T-helper 2 cell treated with Interferon-gamma antibody and Interleukin-4, amounts not matched to agents 100 ng/mL and 5 ng/mL, for 36 hours (primary cell): ENCODE results near the gene ZBTB20. TPM values are rescaled to one million over a fixed set of nuclear protein-coding genes. Genes with fewer than 3 reads are reported as not detected.

Experiments
- intact Hi-C: fragments of 100-400 bp; cut with micrococcal nuclease; formaldehyde crosslinking; loops from one replicate; pipeline ENCODE4 v1.15.1; 2023
- total RNA-seq: library from RNA; stranded (reverse); gene quantifications from 2 replicates; pipeline ENCODE4 v1.2.3, GENCODE V29; 2022

The ZBTB20 gene
- total RNA-seq, 1 donor from 2014 or later: 8.0 TPM

DNA sequence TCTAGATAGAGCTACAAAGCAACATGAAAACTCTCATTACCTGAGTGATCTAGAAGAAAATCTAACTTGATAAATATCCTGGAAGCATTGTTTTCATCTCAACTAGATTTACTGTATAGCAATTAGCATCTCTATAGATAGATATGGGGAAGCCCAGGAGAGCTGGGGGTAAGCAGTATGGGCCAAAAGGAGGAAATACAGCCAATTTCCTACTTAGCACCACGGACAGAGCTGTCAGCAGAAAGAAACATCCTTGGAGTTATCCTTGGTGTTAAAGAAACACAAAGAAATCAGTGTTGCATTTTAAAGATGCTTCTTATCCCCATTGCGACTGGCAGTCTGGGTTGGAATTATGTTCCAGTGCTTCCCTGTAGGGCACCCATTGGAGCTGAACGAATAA, 727.0 kb downstream of the ZBTB20 start:
- intact Hi-C loops: no loop called here

- intact Hi-C loops: loop anchor here (1.0 to 2.0 kb wide), 4 partner anchors 35 to 267 kb away; no protein-coding TSS in a partner anchor
These were observed 728.2 kb downstream of the ZBTB20 start for GRCh38 chr3:114418724-114419543.

GRCh38 chr3:114418107-114418506, 729.0 kb downstream of the ZBTB20 start:
- intact Hi-C loops: loop anchor here (1.0 to 2.0 kb wide), 4 partner anchors 34 to 266 kb away; no protein-coding TSS in a partner anchor

GRCh38 chr3:114417675-114418074, 729.4 kb downstream of the ZBTB20 start:
- intact Hi-C loops: loop anchor here (1.0 to 2.0 kb wide), 4 partner anchors 33 to 265 kb away; no protein-coding TSS in a partner anchor

DNA sequence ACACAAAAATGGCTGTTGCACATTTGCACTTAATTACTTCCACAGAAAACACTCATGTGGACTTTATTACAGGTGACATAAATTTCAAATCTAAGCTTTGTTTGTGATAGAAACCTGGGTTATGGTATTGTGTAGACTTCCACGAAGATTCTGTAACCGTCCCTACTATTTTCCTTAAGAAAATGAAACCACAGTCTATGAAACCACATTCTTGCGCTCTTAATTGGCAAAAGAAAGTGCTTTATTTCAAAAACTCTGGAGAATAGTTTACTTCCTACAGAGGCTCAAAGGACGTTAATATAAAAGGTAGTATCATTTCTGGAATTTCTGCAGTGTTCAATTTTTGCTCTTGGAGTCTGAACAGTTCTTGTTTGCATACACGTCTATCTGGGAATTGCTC, 729.8 kb downstream of the ZBTB20 start:
- intact Hi-C loops: no loop called here

DNA sequence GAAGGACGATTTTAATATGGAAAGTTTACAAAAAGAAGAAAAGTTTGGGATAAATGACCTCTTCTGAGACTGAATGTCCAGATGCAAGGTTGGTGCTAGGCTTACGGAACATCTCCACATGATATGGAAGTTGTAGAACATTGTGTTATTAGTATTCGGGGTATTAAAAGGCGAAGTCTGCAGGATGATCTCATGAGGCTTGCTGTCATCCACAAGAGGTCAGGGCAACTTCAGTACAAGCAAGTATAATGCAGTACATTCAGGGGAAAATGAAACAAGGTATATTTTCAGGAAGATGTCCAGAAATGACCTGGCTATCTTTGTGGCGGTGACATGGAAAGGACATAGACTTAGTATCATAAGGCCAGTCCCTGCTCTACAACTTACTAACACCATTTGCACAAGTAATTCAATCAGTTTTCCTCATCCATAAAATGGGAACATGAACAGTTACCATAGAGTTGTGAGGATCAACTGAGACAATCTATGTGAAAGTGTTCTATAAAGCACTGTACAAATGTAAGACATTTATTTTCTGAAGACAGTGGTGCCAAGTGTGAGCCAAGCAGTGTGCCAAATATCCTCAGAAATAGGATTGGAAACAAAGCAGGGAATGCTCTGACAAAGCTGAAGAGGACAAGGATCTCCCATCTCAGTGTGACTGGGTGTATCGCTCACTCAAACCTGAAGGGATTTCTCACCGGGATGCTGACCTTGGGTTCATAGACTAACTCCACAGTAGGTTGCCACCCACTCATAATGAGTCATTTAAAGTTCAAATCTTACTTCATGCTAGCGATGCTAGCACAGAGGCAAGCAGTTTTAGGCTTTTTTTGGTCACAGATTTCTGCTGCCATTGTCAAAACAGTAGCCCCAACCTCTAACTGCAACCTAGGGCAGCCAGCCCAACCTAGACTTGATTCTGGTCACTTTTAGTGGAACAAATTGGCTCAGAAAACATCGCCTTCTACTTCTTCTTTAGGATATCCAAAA, 735.0 kb downstream of the ZBTB20 start:
- intact Hi-C loops: no loop called here

DNA sequence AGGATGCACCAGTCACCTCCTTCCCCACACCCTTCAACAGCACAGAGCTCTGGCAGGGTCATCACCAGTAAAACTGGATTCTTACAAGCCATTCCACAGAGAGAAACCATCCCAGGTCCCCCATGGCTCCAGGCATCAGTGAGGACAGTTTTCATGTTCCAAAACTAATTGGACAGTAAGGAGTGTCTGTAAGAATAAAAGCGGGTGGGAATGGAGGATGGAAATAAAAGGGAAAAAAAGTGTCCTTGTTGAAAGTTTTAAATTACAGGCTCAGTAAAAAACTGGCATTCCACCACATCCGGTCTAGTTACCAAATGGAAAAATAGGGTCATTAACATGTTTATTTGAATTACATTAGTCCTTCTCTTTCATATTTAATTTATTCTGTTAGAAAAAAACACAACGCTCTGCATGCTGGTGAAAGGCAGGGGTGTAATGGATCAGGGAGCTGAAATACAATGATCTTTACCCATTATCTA, 735.9 kb downstream of the ZBTB20 start:
- intact Hi-C loops: no loop called here

- intact Hi-C loops: no loop called here
These were observed 738.1 kb downstream of the ZBTB20 start for GRCh38 chr3:114408736-114409670.

DNA sequence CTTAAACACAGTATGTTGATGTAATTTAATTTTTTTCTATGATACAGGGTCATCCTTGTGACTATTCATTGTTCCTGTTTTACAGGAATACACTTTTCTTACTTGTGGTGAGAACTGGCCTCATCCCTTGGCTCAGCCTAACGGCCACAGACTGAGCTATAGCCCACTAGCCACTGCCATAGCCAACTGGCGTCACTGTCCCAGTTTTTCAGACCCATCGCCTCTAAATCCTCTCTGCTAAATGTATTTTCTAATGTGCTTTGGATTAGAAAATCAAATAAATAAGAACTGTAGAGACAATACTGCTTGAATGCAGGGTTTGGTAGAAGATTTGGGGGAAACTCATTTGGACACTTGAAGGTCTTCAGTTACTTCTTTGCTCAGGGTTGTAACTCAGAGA, 740.2 kb downstream of the ZBTB20 start:
- intact Hi-C loops: no loop called here

- intact Hi-C loops: no loop called here
These were observed 740.8 kb downstream of the ZBTB20 start for GRCh38 chr3:114406286-114406685.

DNA sequence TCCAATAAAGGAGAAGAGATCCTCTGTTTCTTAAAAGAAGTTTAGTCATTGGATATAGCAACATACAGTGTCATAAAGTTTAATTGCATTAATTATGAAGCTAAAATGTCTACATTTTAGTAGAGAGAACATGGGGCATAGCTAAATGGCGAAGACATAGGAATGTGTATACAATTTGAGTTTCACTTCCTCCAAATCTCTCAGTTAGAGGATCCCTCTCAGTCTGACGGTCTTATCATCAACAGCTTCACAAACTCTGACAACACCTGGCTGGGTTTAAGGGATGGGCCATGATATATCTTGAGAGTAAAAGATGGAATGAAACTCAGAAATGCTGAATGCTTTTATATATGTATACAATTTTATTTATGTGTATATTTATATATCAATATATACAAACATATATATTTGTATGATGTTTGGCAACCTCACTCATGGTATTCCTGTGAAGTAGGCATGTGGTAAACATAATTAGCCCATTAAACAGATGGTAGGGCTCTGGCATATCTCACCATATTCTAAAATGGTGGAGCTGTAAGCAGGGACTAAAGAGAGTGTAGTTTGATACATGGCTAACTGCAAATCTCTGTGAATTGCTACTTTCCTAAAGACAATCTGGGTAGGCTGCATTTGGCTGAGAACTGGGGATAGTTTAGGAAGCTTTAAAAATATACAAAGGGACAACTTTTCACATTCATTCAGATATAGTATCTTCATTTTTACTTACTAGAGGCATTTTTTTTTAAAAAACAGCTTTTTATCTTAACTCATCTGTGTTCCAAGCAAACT, 741.7 kb downstream of the ZBTB20 start:
- intact Hi-C loops: no loop called here

- intact Hi-C loops: no loop called here
These were observed 742.5 kb downstream of the ZBTB20 start for GRCh38 chr3:114404590-114404989.

DNA sequence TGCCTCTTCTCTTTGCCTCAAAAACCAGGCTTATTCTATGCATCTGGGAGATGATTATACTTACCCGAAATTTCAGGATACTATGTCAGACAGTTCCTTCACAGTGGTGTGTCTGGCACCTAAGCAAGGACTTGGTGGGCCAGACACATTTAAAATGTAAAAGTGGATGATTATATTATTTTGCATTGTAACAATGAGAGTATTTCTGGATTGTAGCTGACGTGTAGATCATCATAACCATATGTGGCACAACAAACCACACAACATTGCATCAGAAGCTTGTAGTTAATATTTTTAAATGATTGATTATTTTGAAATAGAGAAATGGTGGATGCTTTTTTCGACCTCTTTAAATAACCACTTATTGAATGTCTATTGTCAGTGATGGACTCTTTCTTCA, 744.2 kb downstream of the ZBTB20 start:
- intact Hi-C loops: no loop called here

GRCh38 chr3:114401346-114401745, 745.7 kb downstream of the ZBTB20 start:
- intact Hi-C loops: no loop called here

DNA sequence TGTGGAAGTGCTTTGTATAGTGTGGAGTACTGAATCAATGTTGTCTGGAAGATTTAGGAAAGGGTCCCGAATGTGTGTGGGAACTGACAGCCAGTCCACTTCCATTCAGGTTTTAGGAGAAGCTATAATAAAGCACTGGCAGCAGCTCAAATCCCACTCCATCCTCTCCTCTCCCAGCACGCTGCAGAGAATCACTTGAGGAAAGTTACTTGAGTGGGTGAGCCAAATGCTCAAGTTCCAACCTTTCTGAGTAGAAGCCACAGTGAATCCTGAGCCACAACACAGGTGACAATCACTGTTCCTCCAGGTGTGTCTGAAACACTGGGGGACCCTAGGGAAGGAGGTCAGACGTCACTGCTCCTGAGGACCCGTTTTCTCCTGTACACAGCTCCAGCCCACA, 746.7 kb downstream of the ZBTB20 start:
- intact Hi-C loops: no loop called here

DNA sequence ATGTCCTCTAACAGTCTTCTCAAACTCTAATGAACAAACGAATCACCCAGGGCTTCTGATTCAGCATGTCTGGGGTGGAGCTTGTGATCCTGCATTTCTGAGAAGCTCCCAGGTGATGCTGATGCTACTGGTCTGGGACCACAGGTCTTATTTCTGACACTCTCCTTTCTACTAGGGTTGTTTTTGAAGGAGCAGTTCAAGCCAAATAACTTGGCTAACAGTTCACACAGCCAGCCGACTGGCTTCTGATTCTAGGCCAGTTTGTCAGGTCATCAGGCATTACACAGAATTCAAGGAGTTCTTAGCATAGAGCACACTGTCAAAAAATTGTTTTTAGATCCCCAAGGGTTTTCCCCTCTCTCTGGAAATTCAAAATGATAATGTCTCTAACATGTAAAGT, 752.5 kb downstream of the ZBTB20 start:
- intact Hi-C loops: no loop called here

- intact Hi-C loops: no loop called here
These were observed 753.6 kb downstream of the ZBTB20 start for GRCh38 chr3:114393367-114394072.

DNA sequence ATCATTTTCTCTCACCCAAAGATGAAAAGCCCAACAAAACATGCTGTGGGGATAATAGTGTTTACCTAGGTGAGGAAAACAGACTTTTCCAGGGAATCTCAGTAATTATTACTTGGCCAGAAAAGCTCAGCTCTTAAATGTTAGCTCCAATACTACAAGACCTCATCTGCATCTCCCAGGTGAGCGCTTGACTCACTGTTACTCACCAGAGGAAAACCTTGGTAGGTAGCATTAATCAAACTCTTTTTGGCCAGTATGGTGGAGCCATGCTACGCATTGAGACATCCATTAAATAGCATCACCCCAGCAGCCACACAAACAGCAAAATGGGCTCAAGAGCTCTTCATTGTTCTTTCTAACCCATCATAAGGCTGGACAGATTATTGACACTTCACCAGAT, 754.3 kb downstream of the ZBTB20 start:
- intact Hi-C loops: no loop called here

DNA sequence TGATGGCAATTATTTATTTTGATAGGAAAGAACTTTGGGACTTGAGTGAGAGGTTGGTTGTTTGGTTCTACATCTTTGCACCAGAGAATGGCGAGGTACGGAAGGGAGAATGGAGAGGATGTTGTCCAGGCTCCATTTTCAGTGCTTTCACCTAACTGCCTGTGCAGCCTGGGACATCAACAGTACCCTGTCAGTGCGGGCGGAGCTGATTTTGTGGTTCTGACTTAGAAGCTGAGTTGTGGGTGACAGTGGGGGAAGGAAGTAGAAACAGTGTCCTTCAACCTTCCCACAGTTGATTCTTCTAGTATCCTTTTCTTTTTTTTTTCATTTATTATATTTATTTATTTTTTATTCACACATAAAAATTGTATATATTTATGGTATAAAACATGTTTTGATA, 757.9 kb downstream of the ZBTB20 start:
- intact Hi-C loops: loop anchor here (10.0 kb wide), 1 partner anchor 756 kb away; the partner anchor contains the start of gene ZBTB20
